Lower leg skin (tissue), 4 donors: ENCODE measurements around the gene UNC13B. TPM values are rescaled to one million over a fixed set of nuclear protein-coding genes. Genes with fewer than 3 reads are reported as not detected.

Experiments used
- DNase-seq, 2 donors: peaks; one replicate each; pipeline ENCODE4 v3.0.0-alpha.2; 2019; ENCODE audit warnings: low spot score in 2 of 2
- H3K4me3 ChIP-seq: fragments of 200-600 bp; sonication (generic); 2 replicates; pipeline ENCODE4 v1.5.1; 2017; ENCODE audit warnings: mild to moderate bottlenecking, low read depth; ENCODE audit not compliant: poor library complexity, severe bottlenecking
- POLR2A ChIP-seq, 2 donors: fragments of 450-650 bp; IDR thresholded peaks; one replicate each; pipeline ENCODE4 v1.6.1; 2016 to 2017; ENCODE audit warnings: antibody characterized with exemption in 2 of 2, mild to moderate bottlenecking in 1 of 2, moderate library complexity in 1 of 2
- WGBS, 2 donors: methylation state at CpG; one replicate each; pipeline ENCODE4 v1.1.5; 2018; 5-methylcytosine and 5-hydroxymethylcytosine counted together
- intact Hi-C: fragments of 100-400 bp; cut with DNase I; formaldehyde crosslinking; loops from one replicate; pipeline ENCODE4 v1.15.0; 2023; ENCODE audit warnings: low total_unique reads
- total RNA-seq, 4 donors: library from RNA; depleted of rRNA; stranded (reverse); fragments of >200 nt; gene quantifications; one replicate each; pipeline ENCODE4 v1.1.0, GENCODE V29; 2016
- TF ChIP-seq, protein P1 (sequence below), 3 donors: fragments of 450-650 bp; IDR thresholded peaks; one replicate each; pipeline ENCODE4 v1.5.1; 2016; ENCODE audit warnings: antibody characterized with exemption in 3 of 3, mild to moderate bottlenecking in 3 of 3, moderate library complexity in 2 of 3

The UNC13B gene
- total RNA-seq, 4 donors from 2014 or later = 11.9 to 29.0 (median 27.5) TPM

DNA sequence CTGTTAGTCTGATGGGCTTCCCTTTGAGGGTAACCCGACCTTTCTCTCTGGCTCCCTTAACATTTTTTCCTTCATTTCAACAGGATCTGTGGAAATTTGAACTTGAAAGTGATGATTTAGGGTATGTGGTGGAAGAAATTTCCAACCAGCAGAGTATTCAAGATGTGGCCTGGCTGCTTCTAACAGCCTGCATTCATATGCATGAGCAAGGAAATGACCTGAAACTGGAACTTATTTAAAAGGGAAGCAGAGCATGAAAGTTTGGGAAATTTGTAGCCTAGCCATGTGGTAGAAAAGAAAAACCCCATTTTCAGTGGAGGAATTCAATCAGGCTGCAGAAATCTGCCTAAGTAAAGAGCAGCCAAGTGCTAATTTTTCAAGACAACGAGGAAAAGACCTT is 41.7 kb downstream of the UNC13B start:
- WGBS, 2 donors = 76 to 90% methylated on average over 2 of the region's 2 CpGs
- H3K4me3 ChIP-seq = no peak overlapping the region
- intact Hi-C loops = no loop called here
- DNase-seq = no peak
- no peak for TF ChIP-seq POLR2A (IDR thresholded peaks at IDR 0.05)
- TF ChIP-seq, protein P1, sequence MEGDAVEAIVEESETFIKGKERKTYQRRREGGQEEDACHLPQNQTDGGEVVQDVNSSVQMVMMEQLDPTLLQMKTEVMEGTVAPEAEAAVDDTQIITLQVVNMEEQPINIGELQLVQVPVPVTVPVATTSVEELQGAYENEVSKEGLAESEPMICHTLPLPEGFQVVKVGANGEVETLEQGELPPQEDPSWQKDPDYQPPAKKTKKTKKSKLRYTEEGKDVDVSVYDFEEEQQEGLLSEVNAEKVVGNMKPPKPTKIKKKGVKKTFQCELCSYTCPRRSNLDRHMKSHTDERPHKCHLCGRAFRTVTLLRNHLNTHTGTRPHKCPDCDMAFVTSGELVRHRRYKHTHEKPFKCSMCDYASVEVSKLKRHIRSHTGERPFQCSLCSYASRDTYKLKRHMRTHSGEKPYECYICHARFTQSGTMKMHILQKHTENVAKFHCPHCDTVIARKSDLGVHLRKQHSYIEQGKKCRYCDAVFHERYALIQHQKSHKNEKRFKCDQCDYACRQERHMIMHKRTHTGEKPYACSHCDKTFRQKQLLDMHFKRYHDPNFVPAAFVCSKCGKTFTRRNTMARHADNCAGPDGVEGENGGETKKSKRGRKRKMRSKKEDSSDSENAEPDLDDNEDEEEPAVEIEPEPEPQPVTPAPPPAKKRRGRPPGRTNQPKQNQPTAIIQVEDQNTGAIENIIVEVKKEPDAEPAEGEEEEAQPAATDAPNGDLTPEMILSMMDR (IDR thresholded peaks at IDR 0.05) = no peak

DNA sequence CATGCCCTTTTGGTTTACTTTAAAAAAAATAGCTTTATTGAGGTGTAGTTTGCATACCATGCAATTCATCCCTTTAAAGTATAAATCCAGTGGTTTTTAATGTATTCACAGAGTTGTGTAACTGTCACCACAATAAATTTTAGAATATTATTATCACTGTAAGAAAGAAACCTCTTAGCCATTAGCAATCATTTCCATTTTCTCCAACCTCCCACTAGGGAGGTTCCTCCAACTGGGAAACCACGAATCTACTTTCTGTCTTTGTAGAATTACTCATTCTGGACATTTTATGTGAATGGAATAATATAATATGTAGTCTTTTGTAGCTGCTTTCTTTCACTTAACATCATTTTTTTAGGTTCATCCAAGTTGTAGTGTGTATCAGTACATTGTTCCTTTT is 43.5 kb downstream of the UNC13B start:
- H3K4me3 ChIP-seq = no peak overlapping the region
- TF ChIP-seq POLR2A (IDR thresholded peaks at IDR 0.05) = no peak
- TF ChIP-seq, protein P1 (IDR thresholded peaks at IDR 0.05) = no peak
- WGBS, 2 donors = 74 to 79% methylated on average over 1 of the region's 1 CpG
- no peak for DNase-seq
- intact Hi-C loops = no loop called here

DNA sequence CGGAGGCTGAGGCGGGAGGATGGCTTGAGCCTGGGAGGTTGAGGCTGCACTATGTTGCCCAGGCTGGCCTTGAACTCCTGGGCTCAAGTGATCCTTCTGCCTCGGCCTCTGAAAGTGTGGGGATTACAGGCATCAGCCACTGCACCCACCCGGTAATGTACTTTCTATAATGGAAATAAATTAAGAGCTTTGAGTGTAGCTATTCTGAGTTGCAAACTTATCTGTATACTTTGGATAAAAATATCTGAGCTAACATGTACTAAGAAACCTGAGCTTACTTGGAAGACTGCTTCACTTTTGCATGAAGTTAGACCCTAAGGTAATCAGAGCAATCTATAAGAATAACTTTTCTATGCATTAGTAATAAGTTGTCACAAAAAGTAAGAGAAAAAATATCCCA is 50.0 kb downstream of the UNC13B start:
- H3K4me3 ChIP-seq = no peak overlapping the region
- intact Hi-C loops = no loop called here
- no peak for DNase-seq
- 96 to 99% methylated on average over 4 of the region's 4 CpGs for WGBS, 2 donors
- TF ChIP-seq, protein P1 (IDR thresholded peaks at IDR 0.05) = no peak
- no peak for TF ChIP-seq POLR2A (IDR thresholded peaks at IDR 0.05)

DNA sequence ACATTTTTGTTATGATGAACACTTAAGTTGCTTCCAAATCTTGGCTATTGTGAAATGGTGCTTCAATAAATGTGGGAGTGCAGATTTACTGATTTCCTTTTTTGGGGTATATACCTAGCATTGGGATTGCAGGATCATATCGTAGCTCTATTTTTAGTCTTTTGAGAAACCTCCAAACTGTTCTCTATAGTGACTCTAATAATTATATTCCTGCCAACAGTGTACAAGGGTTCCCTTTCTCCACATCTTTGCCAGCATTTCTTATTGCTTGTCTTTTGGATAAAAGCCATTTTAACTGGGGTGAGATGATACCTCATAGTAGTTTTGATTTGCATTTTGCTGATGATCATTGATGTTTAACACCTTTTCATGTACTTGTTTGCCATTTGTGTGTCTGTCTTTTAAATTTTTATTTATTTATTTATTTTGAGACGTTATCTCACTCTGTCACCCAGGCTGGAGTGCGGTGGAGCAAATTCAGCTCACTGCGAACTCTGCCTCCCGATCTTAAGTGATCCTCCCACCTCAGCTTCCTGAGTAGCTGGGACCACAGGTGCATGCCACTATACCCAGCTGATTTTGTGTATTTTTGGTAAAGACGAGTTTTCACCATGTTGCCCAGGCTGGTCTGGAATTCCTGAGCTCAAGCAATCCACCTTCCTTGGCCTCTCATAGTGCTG is 59.0 kb downstream of the UNC13B start:
- no peak for TF ChIP-seq POLR2A (IDR thresholded peaks at IDR 0.05)
- TF ChIP-seq, protein P1 (IDR thresholded peaks at IDR 0.05) = no peak
- DNase-seq = no peak
- intact Hi-C loops = no loop called here
- no peak overlapping the region for H3K4me3 ChIP-seq
- 91 to 97% methylated on average over 6 of the region's 6 CpGs for WGBS, 2 donors

DNA sequence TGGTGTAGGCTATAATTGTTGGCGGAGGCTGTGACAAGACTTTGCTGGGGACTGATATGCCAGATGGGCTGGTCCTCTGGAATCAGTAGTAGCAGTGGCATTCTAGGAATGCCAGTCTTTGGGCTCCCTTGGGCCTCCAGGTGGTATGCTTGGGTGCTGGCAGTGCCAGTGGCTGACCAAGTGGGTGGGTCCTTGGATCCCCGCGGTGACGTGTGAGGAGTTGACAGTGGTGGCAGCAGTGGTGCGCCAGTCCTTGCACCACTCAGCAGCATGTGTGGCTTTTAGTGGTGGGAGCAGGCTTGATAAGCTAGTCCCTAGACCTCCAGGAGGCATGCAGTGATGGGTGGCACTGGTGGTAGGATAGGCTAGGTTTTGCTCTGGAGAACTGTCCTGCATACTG is 63.9 kb downstream of the UNC13B start:
- intact Hi-C loops = no loop called here
- TF ChIP-seq, protein P1 (IDR thresholded peaks at IDR 0.05) = no peak
- no peak for TF ChIP-seq POLR2A (IDR thresholded peaks at IDR 0.05)
- no peak for DNase-seq
- H3K4me3 ChIP-seq = no peak overlapping the region
- WGBS, 2 donors = 96 to 99% methylated on average over 2 to 5 of the region's 5 CpGs

DNA sequence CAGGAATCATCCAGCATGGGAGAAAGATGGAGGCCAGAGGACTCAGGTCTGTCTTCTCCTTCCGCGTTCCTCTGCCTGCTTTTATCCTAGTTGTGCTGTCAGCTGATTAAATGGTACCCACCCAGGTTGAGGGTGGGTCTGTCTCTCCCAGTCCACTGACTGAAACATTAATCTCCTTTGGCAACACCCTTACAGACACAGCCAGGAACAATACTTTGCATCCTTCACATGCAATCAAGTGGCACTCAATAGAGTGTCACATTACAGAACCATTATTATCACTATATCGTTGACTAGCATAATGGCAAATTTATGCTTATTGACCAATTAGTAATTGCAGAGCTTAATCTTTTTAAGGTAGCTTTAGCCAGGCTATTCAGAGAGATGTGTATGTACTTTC is 64.8 kb downstream of the UNC13B start:
- H3K4me3 ChIP-seq = no peak overlapping the region
- WGBS, 2 donors = 80 to 89% methylated on average over 3 of the region's 3 CpGs
- DNase-seq = no peak
- intact Hi-C loops = no loop called here
- no peak for TF ChIP-seq POLR2A (IDR thresholded peaks at IDR 0.05)
- TF ChIP-seq, protein P1 (IDR thresholded peaks at IDR 0.05) = no peak
